Activated CD8-positive, alpha-beta T cell treated with anti-CD3 and anti-CD28 coated beads for 36 hours (primary cell): ENCODE data around the gene CPXM2. TPM values are rescaled to one million over a fixed set of nuclear protein-coding genes. Genes with fewer than 3 reads are reported as not detected.

Experiments
- ATAC-seq: fragments of 200-7000 bp; cut with Tn5 transposase; one replicate; pipeline ENCODE4 v1.10.0; 2021; ENCODE audit warnings: mild to moderate bottlenecking, moderate library complexity
- CTCF ChIA-PET: fragments of 350-600 bp; sonication (Branson Sonifier 250); formaldehyde crosslinking; loops from one replicate; lab custom pipeline; 2021; ENCODE audit warnings: antibody characterized with exemption; lab: Charles Lee
- POLR2A ChIA-PET: fragments of 350-600 bp; sonication (Branson Sonifier 250); formaldehyde crosslinking; loops from one replicate; lab custom pipeline; 2021; ENCODE audit warnings: antibody characterized with exemption; lab: Charles Lee
- DNase-seq: peaks from one replicate; pipeline ENCODE4 v3.0.0-alpha.2; 2020
- H3K27ac Mint-ChIP-seq: one replicate; pipeline ENCODE4 v1.8.0; 2021; ENCODE audit warnings: mild to moderate bottlenecking, mixed read lengths
- H3K27me3 Mint-ChIP-seq: one replicate; pipeline ENCODE4 v1.8.0; 2021; ENCODE audit warnings: mixed read lengths
- H3K36me3 Mint-ChIP-seq: one replicate; pipeline ENCODE4 v1.8.0; 2021; ENCODE audit warnings: low read depth, mixed read lengths
- H3K4me1 Mint-ChIP-seq: one replicate; pipeline ENCODE4 v1.8.0; 2021; ENCODE audit warnings: low read depth, mixed read lengths
- H3K4me3 Mint-ChIP-seq: one replicate; pipeline ENCODE4 v1.8.0; 2021; ENCODE audit warnings: mild to moderate bottlenecking, moderate library complexity, mixed read lengths
- H3K9me3 Mint-ChIP-seq: one replicate; pipeline ENCODE4 v1.8.0; 2021; ENCODE audit warnings: mixed read lengths
- CTCF ChIP-seq: fragments of 200-600 bp; IDR thresholded peaks from one replicate; pipeline ENCODE4 v1.8.0; 2022; ENCODE audit warnings: antibody characterized with exemption, mild to moderate bottlenecking
- intact Hi-C: fragments of 100-400 bp; cut with micrococcal nuclease; formaldehyde crosslinking; loops from one replicate; pipeline ENCODE4 v1.10.0; 2022
- total RNA-seq, 2 experiments: library from RNA; stranded (reverse); gene quantifications; one replicate each; pipeline ENCODE4 v1.2.3, GENCODE V29; 2021

The CPXM2 gene
- total RNA-seq, 2 experiments from 2014 or later = not detected

- peaks cover 17% of the 10 kb centered on the region for H3K27me3 Mint-ChIP-seq
- no peaks in the 10 kb centered on the region for H3K4me1 Mint-ChIP-seq
- H3K36me3 Mint-ChIP-seq = no peaks in the 10 kb centered on the region
- CTCF ChIA-PET = no interaction called here
- no peak for ATAC-seq
- no peak overlapping the region for H3K4me3 Mint-ChIP-seq
- no peak for DNase-seq
- H3K9me3 Mint-ChIP-seq = no peaks in the 10 kb centered on the region
- TF ChIP-seq CTCF = no peak
- POLR2A ChIA-PET = no interaction called here
- no peak overlapping the region for H3K27ac Mint-ChIP-seq
- intact Hi-C loops = no loop called here
Measured at GRCh38 chr10:123761038-123761428, 130.6 kb downstream of the CPXM2 start.

GRCh38 chr10:123760356-123761037 lies 131.1 kb downstream of the CPXM2 start:
- no peaks in the 10 kb centered on the region for H3K9me3 Mint-ChIP-seq
- CTCF ChIA-PET = no interaction called here
- TF ChIP-seq CTCF = no peak
- POLR2A ChIA-PET = no interaction called here
- H3K36me3 Mint-ChIP-seq = no peaks in the 10 kb centered on the region
- DNase-seq (no peak), ATAC-seq (no peak)
- intact Hi-C loops = no loop called here
- no peak overlapping the region for H3K27ac Mint-ChIP-seq
- no peak overlapping the region for H3K4me3 Mint-ChIP-seq
- H3K4me1 Mint-ChIP-seq = no peaks in the 10 kb centered on the region
- H3K27me3 Mint-ChIP-seq = peaks cover 14% of the 10 kb centered on the region

- H3K27ac Mint-ChIP-seq = no peak overlapping the region
- peaks cover 14% of the 10 kb centered on the region for H3K27me3 Mint-ChIP-seq
- ATAC-seq (no peak), DNase-seq (no peak)
- POLR2A ChIA-PET = no interaction called here
- TF ChIP-seq CTCF = no peak
- CTCF ChIA-PET = no interaction called here
- intact Hi-C loops = no loop called here
- H3K4me3 Mint-ChIP-seq = no peak overlapping the region
- H3K4me1 Mint-ChIP-seq = no peaks in the 10 kb centered on the region
- H3K9me3 Mint-ChIP-seq = no peaks in the 10 kb centered on the region
- H3K36me3 Mint-ChIP-seq = no peaks in the 10 kb centered on the region
Measured at GRCh38 chr10:123759501-123760031, 132.0 kb downstream of the CPXM2 start.

GRCh38 chr10:123759041-123759440 lies 132.6 kb downstream of the CPXM2 start:
- intact Hi-C loops = no loop called here
- H3K9me3 Mint-ChIP-seq = no peaks in the 10 kb centered on the region
- ChIA-PET CTCF (no interaction called here), POLR2A (no interaction called here)
- H3K4me1 Mint-ChIP-seq = no peaks in the 10 kb centered on the region
- ATAC-seq (no peak), DNase-seq (no peak)
- peaks cover 13% of the 10 kb centered on the region for H3K27me3 Mint-ChIP-seq
- H3K4me3 Mint-ChIP-seq = no peak overlapping the region
- H3K27ac Mint-ChIP-seq = no peak overlapping the region
- no peaks in the 10 kb centered on the region for H3K36me3 Mint-ChIP-seq
- TF ChIP-seq CTCF = no peak

- H3K9me3 Mint-ChIP-seq = no peaks in the 10 kb centered on the region
- intact Hi-C loops = no loop called here
- DNase-seq (no peak), ATAC-seq (no peak)
- CTCF ChIA-PET = no interaction called here
- TF ChIP-seq CTCF = no peak
- POLR2A ChIA-PET = interaction anchor here (0.9 kb wide), 1 partner anchor 13 kb away, joined by 3 read pairs; no protein-coding TSS in a partner anchor
- no peak overlapping the region for H3K4me3 Mint-ChIP-seq
- no peaks in the 10 kb centered on the region for H3K4me1 Mint-ChIP-seq
- H3K27ac Mint-ChIP-seq = no peak overlapping the region
- peaks cover 6% of the 10 kb centered on the region for H3K27me3 Mint-ChIP-seq
- no peaks in the 10 kb centered on the region for H3K36me3 Mint-ChIP-seq
Measured at GRCh38 chr10:123757853-123758252, 133.8 kb downstream of the CPXM2 start.
